Renal cortical epithelial cell (primary cell): ENCODE data around the gene SEMA5B. TPM values are rescaled to one million over a fixed set of nuclear protein-coding genes. Genes with fewer than 3 reads are reported as not detected.

ENCODE experiments used
- DNase-seq: peaks from one replicate; pipeline ENCODE4 v3.0.0-alpha.2; 2011; ENCODE audit warnings: low read depth
- total RNA-seq: library from RNA; depleted of rRNA; stranded (reverse); fragments of >200 nt; gene quantifications from 2 replicates; pipeline ENCODE4 v1.2.3, GENCODE V29; 2014

SEMA5B gene
- total RNA-seq, 1 donor from 2014 or later: 3.6 TPM

GRCh38 chr3:122942937-122943827, 84.4 kb downstream of the SEMA5B start:
- peak; percentile 56 for DNase-seq

GRCh38 chr3:122942239-122942638, 85.3 kb downstream of the SEMA5B start:
- no peak for DNase-seq

DNA sequence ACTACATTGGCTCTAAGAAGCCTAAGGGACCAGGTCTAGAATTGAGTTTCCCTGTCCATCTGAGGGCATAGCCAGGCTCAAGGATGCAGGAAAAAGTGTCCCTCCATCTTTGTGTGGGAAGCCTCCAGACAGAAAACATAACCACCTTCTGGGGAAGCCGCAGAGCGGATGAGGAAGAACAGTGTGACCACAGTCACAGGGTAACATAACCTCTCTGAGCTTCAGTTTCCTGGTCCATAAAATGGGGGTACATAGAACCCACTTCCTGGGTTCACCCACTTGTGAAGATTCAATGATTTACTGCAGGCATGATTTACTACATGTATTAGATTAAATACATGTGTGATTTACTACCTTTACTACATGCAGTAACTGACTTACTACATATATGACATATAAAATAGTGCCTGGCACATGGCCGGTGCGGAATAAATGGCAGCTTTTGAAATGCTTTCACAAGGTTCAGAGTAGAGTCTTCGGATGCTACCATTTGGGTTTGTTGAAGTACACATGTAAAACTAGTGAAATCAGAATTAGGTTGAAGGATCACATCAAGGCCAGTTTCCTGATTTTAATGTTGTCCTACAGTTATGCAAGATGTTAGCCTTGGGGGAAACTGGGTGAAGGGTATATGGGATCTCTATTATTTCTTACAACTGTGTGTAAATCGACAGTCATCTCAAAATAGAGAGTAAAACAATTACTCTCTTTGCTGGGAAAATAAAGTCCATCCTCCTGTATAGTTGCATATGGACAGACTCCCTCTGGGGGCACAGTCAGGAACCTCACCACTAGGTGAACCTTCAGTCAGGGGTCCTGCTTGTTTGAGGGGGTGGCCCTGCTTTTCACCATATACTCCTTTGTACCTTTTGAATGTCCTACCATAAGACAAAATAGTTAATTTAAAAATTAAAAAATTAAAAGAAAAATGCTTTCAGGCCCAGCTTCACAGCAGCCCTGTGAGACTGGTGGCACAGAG, 86.0 kb downstream of the SEMA5B start:
- no peak for DNase-seq

DNA sequence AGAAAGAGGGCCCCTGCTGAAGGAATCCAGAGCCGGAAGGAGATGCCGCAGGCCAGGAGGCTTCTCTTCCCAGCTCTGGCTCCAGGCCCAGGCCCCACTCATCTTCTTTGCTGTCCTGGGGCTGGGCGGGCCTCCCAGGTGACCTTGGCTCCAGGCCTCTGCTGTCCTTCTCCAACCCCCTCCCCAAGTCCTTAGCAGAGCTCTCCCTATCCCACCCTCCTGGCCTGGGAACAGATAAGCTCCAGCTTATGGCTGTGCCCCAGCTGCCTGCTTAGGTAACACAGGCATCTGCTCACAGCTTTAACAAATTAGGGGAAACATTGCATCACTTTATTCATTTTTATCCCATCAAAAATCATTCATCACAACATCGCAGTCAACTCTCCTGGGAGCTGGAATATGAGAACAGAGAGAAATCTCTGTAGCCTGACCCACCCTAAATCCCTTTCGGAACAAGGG, 86.9 kb downstream of the SEMA5B start:
- DNase-seq: no peak

DNA sequence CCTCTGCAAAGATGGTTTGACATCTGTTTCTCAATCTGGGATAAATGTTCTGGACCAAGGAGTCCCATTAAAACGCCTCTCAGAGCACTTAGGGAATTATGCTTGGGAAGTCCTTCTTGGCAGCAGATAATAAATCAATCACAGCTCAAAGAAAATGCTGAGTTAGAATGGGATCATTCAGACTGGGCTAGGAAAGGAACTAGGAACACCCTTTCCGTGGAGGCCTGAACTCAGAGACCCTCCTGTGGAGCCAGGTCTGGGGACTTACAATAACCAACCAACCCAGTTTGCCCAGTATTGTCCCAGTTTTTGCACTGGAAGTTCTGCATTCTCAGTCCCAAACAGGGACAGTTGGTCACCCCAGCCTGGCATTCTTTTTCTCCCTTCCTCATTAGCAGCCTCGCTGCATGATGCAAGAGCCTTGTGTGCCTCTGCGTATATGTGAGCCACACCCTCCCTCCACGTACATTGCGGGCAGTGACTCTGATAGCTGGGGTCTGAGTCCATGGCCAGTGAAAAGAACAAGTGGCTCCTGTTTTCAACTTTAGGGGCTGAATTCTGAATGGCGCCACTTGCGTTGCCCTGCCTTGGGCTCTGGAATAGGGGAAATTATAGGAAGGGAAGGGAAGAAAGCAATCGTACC, 88.7 kb downstream of the SEMA5B start:
- no peak for DNase-seq

GRCh38 chr3:122937745-122938144, 89.8 kb downstream of the SEMA5B start:
- no peak for DNase-seq

DNA sequence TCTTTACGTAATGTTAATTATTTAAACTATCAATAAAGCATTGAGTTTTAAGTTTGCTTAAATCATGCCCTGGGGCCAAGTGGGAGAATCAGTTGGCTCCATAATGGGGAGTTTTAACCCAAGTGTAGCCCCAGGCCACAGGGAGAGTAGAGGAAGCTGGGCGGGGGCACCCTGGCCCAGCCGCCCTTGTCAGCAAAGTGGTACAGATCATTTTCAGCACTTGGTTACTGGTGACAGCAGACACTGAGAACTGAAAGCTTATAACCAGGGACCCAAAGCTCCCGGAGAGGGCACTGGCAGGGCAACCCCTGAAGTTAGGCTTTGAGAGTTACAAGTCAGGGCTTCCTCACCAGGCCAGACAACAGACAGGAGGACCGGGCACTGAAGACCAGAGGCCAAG, 90.6 kb downstream of the SEMA5B start:
- DNase-seq: no peak

- DNase-seq: no peak
Measured at GRCh38 chr3:122936335-122936734, 91.2 kb downstream of the SEMA5B start.

- DNase-seq: no peak
Measured at GRCh38 chr3:122934251-122934650, 93.3 kb downstream of the SEMA5B start.

DNA sequence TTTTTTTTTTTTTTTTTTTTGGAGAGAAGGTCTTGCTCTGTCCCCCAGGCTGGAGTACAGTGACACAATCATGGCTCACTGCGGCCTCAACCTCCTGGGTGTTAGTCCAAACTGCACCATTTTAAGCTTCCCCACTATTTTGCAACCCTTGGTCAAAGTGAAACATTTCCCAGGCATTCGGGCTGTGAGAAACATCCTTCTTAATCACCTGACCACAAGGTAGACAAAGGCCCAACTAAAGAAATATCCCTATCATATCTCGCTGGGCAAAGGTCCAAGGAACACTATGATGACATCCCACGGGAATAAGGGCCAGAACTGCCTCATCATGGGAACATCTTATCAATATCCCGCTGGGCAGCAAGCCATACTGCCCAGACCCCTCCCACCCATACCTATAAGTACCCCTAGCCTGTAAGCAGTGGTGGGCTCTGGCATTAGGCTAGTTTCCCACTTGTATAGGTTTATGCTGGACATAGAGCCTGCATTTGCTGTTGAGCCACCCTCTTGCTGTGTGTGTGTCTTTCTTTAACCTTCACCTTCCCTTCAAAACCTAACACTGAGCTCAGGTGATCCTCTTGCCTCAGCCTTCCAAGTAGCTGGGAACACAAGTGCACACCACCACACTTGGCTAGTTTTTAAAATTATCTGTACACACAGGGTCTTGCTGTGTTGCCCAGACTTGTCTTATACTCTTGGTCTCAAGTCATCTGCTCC, 95.2 kb downstream of the SEMA5B start:
- DNase-seq: peak; percentile 19

- DNase-seq: no peak
Measured at GRCh38 chr3:122931636-122932035, 95.9 kb downstream of the SEMA5B start.

DNA sequence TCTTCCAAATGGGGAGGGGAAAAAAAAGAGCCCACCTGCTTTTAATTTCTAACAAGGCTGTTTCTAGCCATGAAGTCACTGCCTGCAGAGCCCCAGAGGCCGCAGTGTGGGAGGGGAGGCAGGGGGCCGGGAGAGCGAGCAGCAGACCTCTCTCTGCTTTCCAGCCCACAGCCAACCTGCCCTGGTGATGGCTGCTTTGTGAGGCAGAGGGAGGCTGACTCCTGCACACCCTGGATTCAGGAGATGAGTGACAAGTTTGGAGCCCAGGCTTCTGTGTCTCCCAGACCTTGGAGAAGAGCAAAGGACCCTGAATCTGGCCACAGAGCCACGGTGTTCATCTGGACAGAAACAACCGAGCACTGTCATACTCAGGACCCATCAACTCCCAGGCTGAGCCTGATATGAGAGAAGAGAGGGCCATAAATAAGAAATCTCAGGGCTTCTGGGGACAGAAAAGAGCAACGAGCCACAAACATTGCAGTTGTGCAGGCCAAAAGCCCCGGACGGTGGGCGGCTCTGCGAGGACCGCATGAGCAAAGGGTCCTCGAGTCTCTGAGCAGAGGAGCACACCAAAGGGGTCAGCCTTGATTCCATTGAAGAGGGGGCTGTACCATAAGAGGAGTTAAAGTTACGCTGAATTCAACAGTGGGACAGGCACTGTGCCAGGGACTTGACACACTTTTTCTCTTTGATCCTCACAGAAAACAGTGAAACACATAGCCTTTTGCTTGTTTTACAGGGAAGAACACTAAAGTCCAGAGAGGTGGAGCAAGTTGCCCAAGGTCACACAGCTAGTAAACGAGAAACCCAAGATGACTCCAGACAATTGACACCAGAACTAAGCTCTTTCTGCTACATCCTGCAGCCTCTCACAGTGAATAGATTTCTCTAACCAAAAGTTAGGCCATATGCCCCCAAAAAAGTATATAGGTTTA, 97.2 kb downstream of the SEMA5B start:
- no peak for DNase-seq

DNA sequence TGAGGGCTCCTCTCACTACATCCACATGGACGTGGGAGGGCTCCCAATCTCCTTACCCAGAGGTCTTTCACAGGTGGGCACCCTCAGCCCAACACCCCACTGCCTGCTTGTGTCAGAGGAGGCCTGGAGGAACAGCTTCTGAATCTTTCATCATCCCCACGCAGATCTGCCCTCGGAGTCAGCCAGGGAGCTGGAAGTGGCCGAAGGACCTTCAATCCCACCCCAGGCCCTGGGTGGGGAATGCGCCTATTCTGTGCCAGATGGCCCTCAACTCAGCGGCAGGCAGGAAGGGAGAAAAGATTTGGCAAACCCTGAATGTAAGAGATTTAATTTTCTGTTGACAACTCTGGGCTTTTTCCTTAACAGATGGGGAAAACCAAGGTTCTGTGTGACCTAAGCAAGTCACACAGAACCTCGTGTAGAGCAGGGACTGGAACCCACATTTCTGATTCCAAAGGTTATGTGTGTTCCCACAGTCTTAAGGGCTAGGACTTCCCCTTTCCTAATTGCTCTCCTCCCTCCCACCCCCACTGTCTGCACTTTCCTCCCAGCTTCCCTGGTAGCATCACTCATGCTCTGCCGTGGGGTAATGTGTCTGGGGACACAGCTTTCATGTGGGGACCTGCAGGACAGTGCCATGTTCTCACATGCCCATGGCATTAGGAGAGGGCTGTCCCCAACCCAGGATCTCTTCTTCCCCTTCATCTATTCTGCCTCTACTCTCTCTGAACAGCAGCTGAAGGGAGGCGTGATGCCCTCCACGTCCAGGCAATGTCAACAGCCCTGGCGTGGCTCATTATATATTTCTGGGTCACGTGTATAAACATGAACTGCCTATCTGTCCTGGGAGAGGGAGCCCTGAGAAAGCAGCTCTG, 98.1 kb downstream of the SEMA5B start:
- no peak for DNase-seq

DNA sequence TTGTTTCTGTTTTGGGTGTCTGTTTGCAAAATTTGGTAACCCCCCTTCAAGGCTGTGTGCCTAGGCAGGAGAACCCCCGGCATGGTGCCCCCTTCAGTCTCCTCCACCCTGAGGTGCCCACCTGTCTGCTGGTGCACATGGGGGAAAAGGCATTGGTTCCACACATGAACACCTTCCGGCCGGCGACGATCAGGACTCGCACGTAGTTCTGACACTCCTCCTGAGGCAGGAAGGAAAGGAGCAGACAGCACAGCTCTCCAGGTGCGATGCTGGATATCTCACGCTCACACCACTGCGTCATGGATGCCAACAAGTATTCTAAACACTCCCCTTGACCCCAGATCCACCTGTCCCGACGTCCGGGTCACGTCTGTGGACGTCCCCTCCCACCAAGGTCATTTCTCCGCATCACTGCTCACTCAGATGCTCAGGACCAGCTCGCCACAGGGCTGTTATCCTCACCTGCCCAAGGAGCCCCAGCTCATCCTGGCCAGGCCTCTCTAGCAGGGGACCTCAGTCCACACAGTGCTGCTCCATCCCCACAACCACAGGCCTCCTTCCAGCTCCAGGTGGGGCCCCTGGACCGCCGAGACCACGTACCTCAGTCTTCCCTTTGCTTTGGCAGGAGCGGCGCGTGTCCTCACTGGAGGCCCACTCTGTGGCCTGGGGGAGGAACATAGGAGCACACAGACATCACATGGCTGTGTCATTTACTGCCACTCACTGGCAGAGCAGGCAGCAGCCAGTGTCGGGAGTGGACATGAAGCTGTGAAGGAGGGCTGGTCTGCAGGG, 99.0 kb downstream of the SEMA5B start:
- no peak for DNase-seq

DNA sequence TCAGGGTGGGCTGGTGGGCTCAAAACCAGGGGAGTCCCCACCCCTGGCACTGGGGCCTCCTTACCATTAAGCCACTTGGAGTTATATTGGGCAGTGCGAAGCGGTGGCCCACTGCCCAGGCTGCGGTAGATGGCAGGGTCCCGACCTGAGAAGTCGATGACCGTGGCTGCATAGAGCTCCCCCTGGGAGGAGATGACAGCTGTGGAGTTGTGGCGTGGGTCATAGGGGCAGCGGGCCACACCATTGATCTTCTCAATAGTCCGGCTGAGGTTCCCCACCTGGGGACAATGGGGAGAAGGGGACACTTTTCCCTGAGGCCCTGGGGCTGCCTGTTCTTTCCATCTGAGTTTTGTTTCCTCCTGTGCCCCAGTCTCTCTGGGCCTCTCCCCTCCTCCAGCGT, 99.8 kb downstream of the SEMA5B start:
- DNase-seq: no peak

DNA sequence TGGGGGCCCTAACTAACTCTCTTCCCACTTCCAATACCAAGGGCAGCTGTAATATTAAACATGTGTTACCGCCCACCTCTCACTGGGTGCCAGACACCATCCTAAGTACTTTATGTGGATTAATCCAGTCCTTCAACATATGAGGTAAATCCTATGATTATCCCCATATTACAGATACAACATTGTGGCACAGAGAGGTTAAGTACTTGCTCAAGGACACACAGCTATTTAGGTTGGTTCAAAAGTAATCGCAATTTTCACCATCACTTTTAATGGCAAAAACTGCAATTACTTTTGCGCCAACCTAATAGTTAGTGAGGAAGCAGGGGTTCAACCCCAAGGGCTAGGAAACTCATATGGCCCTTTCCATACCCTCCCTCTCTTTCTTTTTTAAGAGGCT, 100.8 kb downstream of the SEMA5B start:
- no peak for DNase-seq

DNA sequence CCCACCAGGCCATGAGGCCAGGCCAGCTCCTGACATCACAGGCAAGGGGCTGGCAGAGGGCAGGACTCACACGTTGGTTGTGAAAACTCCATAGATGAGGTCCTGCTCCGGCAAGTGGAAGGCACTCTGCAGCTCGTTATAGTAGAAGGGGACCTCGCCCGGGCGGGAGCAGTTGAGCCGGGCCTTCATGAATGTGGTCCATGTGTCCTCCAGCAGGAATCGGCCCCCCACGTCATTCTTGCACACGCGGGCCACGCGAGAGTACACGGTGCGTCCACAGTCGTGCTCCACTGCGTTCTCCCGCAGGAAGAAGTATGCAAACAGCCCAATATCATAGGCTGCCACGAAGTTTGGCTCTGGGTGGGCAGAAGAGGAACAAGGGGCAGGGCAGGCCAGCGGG, 101.2 kb downstream of the SEMA5B start:
- no peak for DNase-seq

DNA sequence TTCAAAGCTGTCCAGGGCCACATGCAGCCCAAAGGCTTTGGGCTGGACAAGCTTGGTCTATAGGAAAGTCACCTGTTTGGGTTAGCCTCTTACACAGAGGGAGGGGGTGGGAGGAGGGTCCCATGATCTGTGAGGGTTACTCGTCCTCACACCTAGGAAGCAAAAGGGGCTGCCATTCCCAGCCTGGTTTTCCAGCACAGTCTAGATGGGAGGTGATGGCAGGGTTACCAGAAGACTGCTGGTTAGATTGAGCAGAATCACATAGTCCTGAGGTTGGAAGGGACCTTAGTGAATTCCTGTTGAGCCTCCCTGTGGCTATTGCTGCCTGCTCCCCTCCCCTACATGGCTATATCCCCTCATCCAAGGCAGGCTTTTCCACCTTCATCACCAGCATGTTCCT, 101.8 kb downstream of the SEMA5B start:
- no peak for DNase-seq
